DOHH2 (cell line): ENCODE results near the gene ZC3H14.
A peak's percentile ranks its signal among the peaks of the same experiment; 100 is the strongest.

Experiments
- CTCF ChIP-seq: fragments of 200-600 bp; sonication (generic); IDR thresholded peaks from one replicate; pipeline ENCODE4 v1.5.1; 2014; ENCODE audit warnings: antibody characterized with exemption, mild to moderate bottlenecking, low read depth, low read length; ENCODE audit not compliant: poor library complexity, severe bottlenecking
- EZH2phosphoT487 ChIP-seq: fragments of 200-600 bp; sonication (generic); IDR thresholded peaks from 2 replicates; pipeline ENCODE4 v1.6.1; 2017; ENCODE audit warnings: borderline replicate concordance, mild to moderate bottlenecking, antibody characterized with exemption, low read length, moderate library complexity, mixed read lengths

- TF ChIP-seq CTCF: no peak
- peak; percentile 99 for TF ChIP-seq EZH2phosphoT487
Observed at GRCh38 chr14:88554457-88555286, 8.2 kb upstream of the ZC3H14 start, which contains the start of gene PTPN21.
